HepG2 (cell line): ENCODE measurements around the gene C2orf81. TPM values are rescaled to one million over a fixed set of nuclear protein-coding genes. Genes with fewer than 3 reads are reported as not detected.
A peak's percentile ranks its signal among the peaks of the same experiment; 100 is the strongest.

ENCODE experiments used
- AHDC1 ChIP-seq: sonication (generic); formaldehyde crosslinking; IDR thresholded peaks from 2 replicates; pipeline ENCODE4 v1.5.1; 2020; ENCODE audit warnings: mild to moderate bottlenecking, missing genetic modification reagents, borderline replicate concordance
- ATRX ChIP-seq: sonication (generic); formaldehyde crosslinking; IDR thresholded peaks from 2 replicates; pipeline ENCODE4 v1.4.0; 2020; ENCODE audit warnings: missing genetic modification reagents, borderline replicate concordance
- ESRRA ChIP-seq: sonication (generic); formaldehyde crosslinking; IDR thresholded peaks from 2 replicates; pipeline ENCODE4 v1.5.1; 2020; ENCODE audit warnings: mild to moderate bottlenecking, low read depth, missing genetic modification reagents
- JUN ChIP-seq: sonication (generic); formaldehyde crosslinking; IDR thresholded peaks from 2 replicates; pipeline ENCODE4 v1.4.0; 2020; ENCODE audit warnings: mild to moderate bottlenecking, missing genetic modification reagents
- MAX ChIP-seq: IDR thresholded peaks from 2 replicates; pipeline ENCODE4 v1.6.1; 2012; ENCODE audit warnings: inconsistent platforms
- MIER2 ChIP-seq: IDR thresholded peaks from 2 replicates; pipeline ENCODE4 v1.6.1; 2016; ENCODE audit warnings: missing biosample characterization, missing genetic modification reagents
- MXD1 ChIP-seq: sonication (generic); formaldehyde crosslinking; IDR thresholded peaks from 2 replicates; pipeline ENCODE4 v1.4.0; 2020; ENCODE audit warnings: mild to moderate bottlenecking, missing genetic modification reagents
- NONO ChIP-seq, 2 experiments: fragments of 450-650 bp in 1 of 2; sonication (generic) in 1 of 2; formaldehyde crosslinking in 1 of 2; IDR thresholded peaks in 1 of 2; conservative IDR thresholded peaks in 1 of 2; 2 replicates each; pipeline versions ENCODE4 v1.6.1 to v1.8.0; 2017 to 2022; ENCODE audit warnings: mild to moderate bottlenecking in 1 of 2, missing genetic modification reagents in 1 of 2, moderate library complexity in 1 of 2
- RBFOX2 ChIP-seq: fragments of 200-400 bp; formaldehyde crosslinking; IDR thresholded peaks from 2 replicates; pipeline ENCODE4 v1.6.1; 2017; ENCODE audit warnings: low read depth, mild to moderate bottlenecking, low read length
- ZBTB2 ChIP-seq: sonication (generic); formaldehyde crosslinking; IDR thresholded peaks from 2 replicates; pipeline ENCODE4 v1.8.0; 2022; ENCODE audit warnings: low read depth, missing genetic modification reagents
- ZBTB39 ChIP-seq: sonication (generic); formaldehyde crosslinking; IDR thresholded peaks from 2 replicates; pipeline ENCODE4 v1.5.0; 2020; ENCODE audit warnings: missing genetic modification reagents
- ZBTB42 ChIP-seq: sonication (generic); formaldehyde crosslinking; IDR thresholded peaks from 2 replicates; pipeline ENCODE4 v1.5.0; 2020; ENCODE audit warnings: mild to moderate bottlenecking, missing genetic modification reagents
- ZNF33B ChIP-seq: sonication (generic); formaldehyde crosslinking; IDR thresholded peaks from 2 replicates; pipeline ENCODE4 v1.5.1; 2020; ENCODE audit warnings: mild to moderate bottlenecking, missing genetic modification reagents
- ZNF343 ChIP-seq: sonication (generic); formaldehyde crosslinking; IDR thresholded peaks from 2 replicates; pipeline ENCODE4 v1.4.0; 2020; ENCODE audit warnings: mild to moderate bottlenecking, missing genetic modification reagents
- ZNF543 ChIP-seq: sonication (generic); formaldehyde crosslinking; IDR thresholded peaks from 2 replicates; pipeline ENCODE4 v1.4.0; 2020; ENCODE audit warnings: mild to moderate bottlenecking, missing genetic modification reagents
- ZNF740 ChIP-seq: sonication (generic); formaldehyde crosslinking; IDR thresholded peaks from 2 replicates; pipeline ENCODE4 v1.4.0; 2020; ENCODE audit warnings: missing genetic modification reagents
- ZNF850 ChIP-seq: sonication (generic); formaldehyde crosslinking; conservative IDR thresholded peaks from 2 replicates; pipeline ENCODE4 v1.9.0; 2021; ENCODE audit warnings: mild to moderate bottlenecking, missing genetic modification reagents
- ZNF891 ChIP-seq: sonication (generic); formaldehyde crosslinking; IDR thresholded peaks from 2 replicates; pipeline ENCODE4 v1.5.0; 2020; ENCODE audit warnings: mild to moderate bottlenecking, missing genetic modification reagents
- polyA plus RNA-seq, 8 experiments: library from polyadenylated mRNA; depleted of rRNA in 3 of 8; stranded (reverse) in 7 of 8; unstranded in 1 of 8; fragments of >200 nt; fragmentation: Illumina TruSeq in 4 of 8; extraction: Trizol in 4 of 8; gene quantifications; 2 replicates each; pipeline versions ENCODE4 v1.2.1 to v1.2.3, GENCODE V29; 2011 to 2016; ENCODE audit warnings: low read depth in 4 of 8, missing spikeins in 1 of 8, mixed read lengths in 1 of 8; ENCODE audit not compliant: insufficient read depth in 1 of 8
- total RNA-seq, 5 experiments: library from RNA; depleted of rRNA; stranded (reverse); fragments of >200 nt; fragmentation: Illumina TruSeq; extraction: Trizol; gene quantifications; 2 replicates each; pipeline ENCODE4 v1.2.3, GENCODE V29; 2016; ENCODE audit warnings: low read depth in 1 of 5

Gene C2orf81
- total and polyA plus RNA-seq, 2 of the 13 experiments (the other 11 are each of a cell fraction or from before 2014, with no cell fraction given) = 0.15 to 0.17 TPM

GRCh38 chr2:74457549-74458131 is 36.2 kb upstream of the C2orf81 start (continued):
- no peak for TF ChIP-seq MIER2 (CRISPR knock-in tag)
- peak; percentile 85 for TF ChIP-seq RBFOX2
- no peak for TF ChIP-seq ZNF850 (CRISPR knock-in tag)
- TF ChIP-seq ZBTB2 (CRISPR knock-in tag) = peak; percentile 66; the same call in 1 of the 2 replicates
- TF ChIP-seq ESRRA (CRISPR knock-in tag) = 0 out of 2 replicates have a peak, but pooled peaks have one; percentile 46
- TF ChIP-seq ZNF891 = peak; percentile 72
- peak; percentile 70 for TF ChIP-seq JUN (CRISPR knock-in tag)
- TF ChIP-seq ZNF740 (CRISPR knock-in tag) = peak; percentile 81
- TF ChIP-seq MXD1 = peak; percentile 64
- TF ChIP-seq ZBTB42 (CRISPR knock-in tag) = peak; percentile 92; the same call in 1 of the 2 replicates
- 0 out of 2 replicates have a peak, but pooled peaks have one; percentile 23 for TF ChIP-seq ZNF33B (CRISPR knock-in tag)
- TF ChIP-seq NONO (IDR thresholded peaks at IDR 0.05) = no peak
- TF ChIP-seq NONO (CRISPR knock-in tag; conservative IDR thresholded peaks at IDR 0.05) = peak; percentile 46; the same call in 1 of the 2 replicates
- TF ChIP-seq MAX = peak; percentile 51; the same call in 1 of the 2 replicates
- TF ChIP-seq ATRX (CRISPR knock-in tag) = no peak
- peak; percentile 50; the same call in 1 of the 2 replicates for TF ChIP-seq AHDC1 (CRISPR knock-in tag)
- 0 out of 2 replicates have a peak, but pooled peaks have one; percentile 79 for TF ChIP-seq ZNF543
- peak; percentile 60; the same call in 1 of the 2 replicates for TF ChIP-seq ZBTB39
- TF ChIP-seq ZNF343 (CRISPR knock-in tag) = peak; percentile 71; the same call in 1 of the 2 replicates
